ENCODE results near the gene GOLM1.

- TF ChIP-seq, protein P1, sequence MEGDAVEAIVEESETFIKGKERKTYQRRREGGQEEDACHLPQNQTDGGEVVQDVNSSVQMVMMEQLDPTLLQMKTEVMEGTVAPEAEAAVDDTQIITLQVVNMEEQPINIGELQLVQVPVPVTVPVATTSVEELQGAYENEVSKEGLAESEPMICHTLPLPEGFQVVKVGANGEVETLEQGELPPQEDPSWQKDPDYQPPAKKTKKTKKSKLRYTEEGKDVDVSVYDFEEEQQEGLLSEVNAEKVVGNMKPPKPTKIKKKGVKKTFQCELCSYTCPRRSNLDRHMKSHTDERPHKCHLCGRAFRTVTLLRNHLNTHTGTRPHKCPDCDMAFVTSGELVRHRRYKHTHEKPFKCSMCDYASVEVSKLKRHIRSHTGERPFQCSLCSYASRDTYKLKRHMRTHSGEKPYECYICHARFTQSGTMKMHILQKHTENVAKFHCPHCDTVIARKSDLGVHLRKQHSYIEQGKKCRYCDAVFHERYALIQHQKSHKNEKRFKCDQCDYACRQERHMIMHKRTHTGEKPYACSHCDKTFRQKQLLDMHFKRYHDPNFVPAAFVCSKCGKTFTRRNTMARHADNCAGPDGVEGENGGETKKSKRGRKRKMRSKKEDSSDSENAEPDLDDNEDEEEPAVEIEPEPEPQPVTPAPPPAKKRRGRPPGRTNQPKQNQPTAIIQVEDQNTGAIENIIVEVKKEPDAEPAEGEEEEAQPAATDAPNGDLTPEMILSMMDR (IDR thresholded peaks at IDR 0.05 in 8 of 11, conservative IDR thresholded peaks at IDR 0.05 in 3 of 11) = no peak
- TF ChIP-seq POLR2AphosphoS5 (IDR thresholded peaks at IDR 0.05) (no peak), POLR2A (IDR thresholded peaks at IDR 0.05) (no peak)
These were observed 52.0 kb downstream of the GOLM1 start for GRCh38 chr9:86047361-86047760.

Data from spleen (tissue), 7 donors.